HepG2 (cell line): ENCODE measurements around the gene PPP1R16B. TPM values are rescaled to one million over a fixed set of nuclear protein-coding genes. Genes with fewer than 3 reads are reported as not detected.

Experiments used
- ARNT2 ChIP-seq: sonication (generic); formaldehyde crosslinking; IDR thresholded peaks from 2 replicates; pipeline ENCODE4 v1.8.0; 2022; ENCODE audit warnings: mild to moderate bottlenecking, low read depth, missing genetic modification reagents, moderate library complexity
- ATF4 ChIP-seq, 2 experiments: fragments of 450-650 bp in 1 of 2; sonication (generic) in 1 of 2; formaldehyde crosslinking; IDR thresholded peaks; 2 replicates each; pipeline versions ENCODE4 v1.5.0 to v1.8.0; 2020 to 2022; ENCODE audit warnings: mild to moderate bottlenecking in 1 of 2, missing genetic modification reagents in 1 of 2
- ATM ChIP-seq: fragments of 450-650 bp; IDR thresholded peaks from 2 replicates; pipeline ENCODE4 v1.7.1; 2017; ENCODE audit warnings: mild to moderate bottlenecking, borderline replicate concordance
- CAMTA2 ChIP-seq: sonication (generic); formaldehyde crosslinking; IDR thresholded peaks from 2 replicates; pipeline ENCODE4 v1.4.0; 2020; ENCODE audit warnings: mild to moderate bottlenecking, missing genetic modification reagents, borderline replicate concordance
- GATAD1 ChIP-seq: IDR thresholded peaks from 2 replicates; pipeline ENCODE4 v1.6.1; 2016; ENCODE audit warnings: missing genetic modification reagents, missing compliant biosample characterization
- IKZF4 ChIP-seq: sonication (generic); formaldehyde crosslinking; IDR thresholded peaks from 2 replicates; pipeline ENCODE4 v1.5.1; 2020; ENCODE audit warnings: borderline replicate concordance, mild to moderate bottlenecking, low read depth, missing genetic modification reagents; ENCODE audit errors: not compliant biosample characterization
- KIAA2018 ChIP-seq: sonication (generic); formaldehyde crosslinking; IDR thresholded peaks from 2 replicates; pipeline ENCODE4 v1.5.0; 2020; ENCODE audit warnings: mild to moderate bottlenecking, missing genetic modification reagents, borderline replicate concordance
- MXD4 ChIP-seq: IDR thresholded peaks from 2 replicates; pipeline ENCODE4 v1.6.1; 2016; ENCODE audit warnings: mild to moderate bottlenecking, missing biosample characterization, missing genetic modification reagents
- THAP11 ChIP-seq: IDR thresholded peaks from 2 replicates; pipeline ENCODE4 v1.6.1; 2016; ENCODE audit warnings: missing biosample characterization, missing genetic modification reagents
- ZGPAT ChIP-seq: IDR thresholded peaks from 2 replicates; pipeline ENCODE4 v1.6.1; 2016; ENCODE audit warnings: mild to moderate bottlenecking
- ZNF326 ChIP-seq: sonication (generic); formaldehyde crosslinking; IDR thresholded peaks from 2 replicates; pipeline ENCODE4 v1.4.0; 2020; ENCODE audit warnings: missing genetic modification reagents, borderline replicate concordance
- ZNF33B ChIP-seq: sonication (generic); formaldehyde crosslinking; IDR thresholded peaks from 2 replicates; pipeline ENCODE4 v1.5.1; 2020; ENCODE audit warnings: mild to moderate bottlenecking, missing genetic modification reagents
- ZNF350 ChIP-seq: sonication (generic); formaldehyde crosslinking; IDR thresholded peaks from 2 replicates; pipeline ENCODE4 v1.4.0; 2020; ENCODE audit warnings: mild to moderate bottlenecking, low read depth, missing genetic modification reagents, borderline replicate concordance
- ZNF552 ChIP-seq: sonication (generic); formaldehyde crosslinking; IDR thresholded peaks from 2 replicates; pipeline ENCODE4 v1.9.0; 2022; ENCODE audit warnings: missing genetic modification reagents, mild to moderate bottlenecking, borderline replicate concordance
- ZNF576 ChIP-seq: sonication (generic); formaldehyde crosslinking; IDR thresholded peaks from 2 replicates; pipeline ENCODE4 v1.4.0; 2020; ENCODE audit warnings: mild to moderate bottlenecking, missing genetic modification reagents
- ZNF652 ChIP-seq: IDR thresholded peaks from 2 replicates; pipeline ENCODE4 v1.6.1; 2016; ENCODE audit warnings: low read depth, borderline replicate concordance
- ZNF780A ChIP-seq: sonication (generic); formaldehyde crosslinking; IDR thresholded peaks from 2 replicates; pipeline ENCODE4 v1.8.0; 2022; ENCODE audit warnings: mild to moderate bottlenecking, missing genetic modification reagents, moderate library complexity
- ZNF816 ChIP-seq: sonication (generic); formaldehyde crosslinking; IDR thresholded peaks from 2 replicates; pipeline ENCODE4 v1.8.0; 2022; ENCODE audit warnings: missing genetic modification reagents, mild to moderate bottlenecking, borderline replicate concordance
- polyA plus RNA-seq, 8 experiments: library from polyadenylated mRNA; depleted of rRNA in 3 of 8; stranded (reverse) in 7 of 8; unstranded in 1 of 8; fragments of >200 nt; fragmentation: Illumina TruSeq in 4 of 8; extraction: Trizol in 4 of 8; gene quantifications; 2 replicates each; pipeline versions ENCODE4 v1.2.1 to v1.2.3, GENCODE V29; 2011 to 2016; ENCODE audit warnings: low read depth in 4 of 8, missing spikeins in 1 of 8, mixed read lengths in 1 of 8; ENCODE audit not compliant: insufficient read depth in 1 of 8
- total RNA-seq, 5 experiments: library from RNA; depleted of rRNA; stranded (reverse); fragments of >200 nt; fragmentation: Illumina TruSeq; extraction: Trizol; gene quantifications; 2 replicates each; pipeline ENCODE4 v1.2.3, GENCODE V29; 2016; ENCODE audit warnings: low read depth in 1 of 5

Gene PPP1R16B
- total and polyA plus RNA-seq, 2 of the 13 experiments (the other 11 are each of a cell fraction or from before 2014, with no cell fraction given): 0.02 to 0.11 TPM

- TF ChIP-seq KIAA2018 (CRISPR knock-in tag) (peak; percentile 68; the same call in 1 of the 2 replicates), ARNT2 (CRISPR knock-in tag) (peak; percentile 90), THAP11 (CRISPR knock-in tag) (peak; percentile 89), ZNF326 (CRISPR knock-in tag) (0 out of 2 replicates have a peak, but pooled peaks have one; percentile 73), ATF4 (CRISPR knock-in tag; IDR thresholded peaks at IDR 0.05) (no peak), IKZF4 (no peak), ZNF33B (peak; percentile 95), ZNF350 (CRISPR knock-in tag) (peak; percentile 98), ZNF816 (CRISPR knock-in tag) (no peak), ZNF652 (CRISPR knock-in tag) (no peak), ZGPAT (CRISPR knock-in tag) (peak; percentile 98), ZNF576 (0 out of 2 replicates have a peak, but pooled peaks have one; percentile 88), GATAD1 (CRISPR knock-in tag) (peak; percentile 97), ZNF780A (CRISPR knock-in tag) (no peak), ATM (no peak), MXD4 (CRISPR knock-in tag) (peak; percentile 91), ZNF552 (CRISPR knock-in tag) (peak; percentile 97), CAMTA2 (CRISPR knock-in tag) (peak; percentile 99)
These were observed 156.8 kb downstream of the PPP1R16B start, which contains the start of gene DHX35 (continued) for GRCh38 chr20:38962044-38962927.
